ENCODE measurements around the gene FPR3.

DNA sequence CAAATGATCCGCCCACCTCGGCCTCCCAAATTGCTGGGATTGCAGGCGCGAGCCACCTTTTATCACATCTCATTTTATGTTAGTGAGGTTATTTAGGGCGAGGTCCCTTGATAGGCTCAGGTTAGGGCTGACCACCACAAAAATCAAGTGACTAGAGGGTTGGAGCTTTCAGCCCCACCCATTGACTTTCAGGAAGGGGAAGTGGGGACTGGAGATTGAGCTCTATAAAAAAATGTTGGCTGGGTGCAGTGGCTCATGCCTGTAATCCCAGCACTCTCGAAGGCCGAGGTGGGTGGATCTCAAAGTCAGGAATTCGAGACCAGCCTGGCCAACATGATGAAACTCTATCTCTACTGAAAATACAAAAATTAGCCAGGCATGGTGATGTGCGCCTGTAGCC lies 20.1 kb downstream of the FPR3 start:
- TF ChIP-seq SRSF1 (IDR thresholded peaks at IDR 0.05; ENCODE audit: low read depth, low read length) (no peak), ZNF76 (CRISPR knock-in tag; IDR thresholded peaks at IDR 0.05; ENCODE audit: borderline replicate concordance) (no peak), KAT8 (IDR thresholded peaks at IDR 0.05; ENCODE audit: low read depth) (no peak), SRSF9 (IDR thresholded peaks at IDR 0.05; ENCODE audit: borderline replicate concordance, low read depth, low read length) (no peak), FOS (IDR thresholded peaks at IDR 0.05; ENCODE audit: extremely low read depth, insufficient read length) (no peak), CBX1 (IDR thresholded peaks at IDR 0.05; ENCODE audit: low read depth) (no peak), ZNF589 (CRISPR knock-in tag; IDR thresholded peaks at IDR 0.05; ENCODE audit: low read depth) (no peak), RCOR1 (IDR thresholded peaks at IDR 0.05; ENCODE audit: borderline replicate concordance in 1 of 2, low read depth in 2 of 2, low read length in 2 of 2) (no peak), ZNF24 (IDR thresholded peaks at IDR 0.05) (no peak), NBN (IDR thresholded peaks at IDR 0.05; ENCODE audit: low read depth) (no peak), PML (IDR thresholded peaks at IDR 0.05; ENCODE audit: low read length) (no peak)
- TF ChIP-seq, protein P1, sequence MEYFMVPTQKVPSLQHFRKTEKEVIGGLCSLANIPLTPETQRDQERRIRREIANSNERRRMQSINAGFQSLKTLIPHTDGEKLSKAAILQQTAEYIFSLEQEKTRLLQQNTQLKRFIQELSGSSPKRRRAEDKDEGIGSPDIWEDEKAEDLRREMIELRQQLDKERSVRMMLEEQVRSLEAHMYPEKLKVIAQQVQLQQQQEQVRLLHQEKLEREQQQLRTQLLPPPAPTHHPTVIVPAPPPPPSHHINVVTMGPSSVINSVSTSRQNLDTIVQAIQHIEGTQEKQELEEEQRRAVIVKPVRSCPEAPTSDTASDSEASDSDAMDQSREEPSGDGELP (CRISPR knock-in tag; IDR thresholded peaks at IDR 0.05; ENCODE audit: borderline replicate concordance), result no peak
- TF ChIP-seq, protein P2, sequence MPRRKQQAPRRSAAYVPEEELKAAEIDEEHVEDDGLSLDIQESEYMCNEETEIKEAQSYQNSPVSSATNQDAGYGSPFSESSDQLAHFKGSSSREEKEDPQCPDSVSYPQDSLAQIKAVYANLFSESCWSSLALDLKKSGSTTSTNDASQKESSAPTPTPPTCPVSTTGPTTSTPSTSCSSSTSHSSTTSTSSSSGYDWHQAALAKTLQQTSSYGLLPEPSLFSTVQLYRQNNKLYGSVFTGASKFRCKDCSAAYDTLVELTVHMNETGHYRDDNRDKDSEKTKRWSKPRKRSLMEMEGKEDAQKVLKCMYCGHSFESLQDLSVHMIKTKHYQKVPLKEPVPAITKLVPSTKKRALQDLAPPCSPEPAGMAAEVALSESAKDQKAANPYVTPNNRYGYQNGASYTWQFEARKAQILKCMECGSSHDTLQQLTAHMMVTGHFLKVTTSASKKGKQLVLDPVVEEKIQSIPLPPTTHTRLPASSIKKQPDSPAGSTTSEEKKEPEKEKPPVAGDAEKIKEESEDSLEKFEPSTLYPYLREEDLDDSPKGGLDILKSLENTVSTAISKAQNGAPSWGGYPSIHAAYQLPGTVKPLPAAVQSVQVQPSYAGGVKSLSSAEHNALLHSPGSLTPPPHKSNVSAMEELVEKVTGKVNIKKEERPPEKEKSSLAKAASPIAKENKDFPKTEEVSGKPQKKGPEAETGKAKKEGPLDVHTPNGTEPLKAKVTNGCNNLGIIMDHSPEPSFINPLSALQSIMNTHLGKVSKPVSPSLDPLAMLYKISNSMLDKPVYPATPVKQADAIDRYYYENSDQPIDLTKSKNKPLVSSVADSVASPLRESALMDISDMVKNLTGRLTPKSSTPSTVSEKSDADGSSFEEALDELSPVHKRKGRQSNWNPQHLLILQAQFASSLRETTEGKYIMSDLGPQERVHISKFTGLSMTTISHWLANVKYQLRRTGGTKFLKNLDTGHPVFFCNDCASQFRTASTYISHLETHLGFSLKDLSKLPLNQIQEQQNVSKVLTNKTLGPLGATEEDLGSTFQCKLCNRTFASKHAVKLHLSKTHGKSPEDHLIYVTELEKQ (CRISPR knock-in tag; IDR thresholded peaks at IDR 0.05), result no peak
